Activated CD4-positive, alpha-beta T cell treated with anti-CD3 and anti-CD28 coated beads, Interleukin-2, Interleukin-6, amounts not matched to agents 100 ng/mL and 50 ng/mL, durations not matched to agents 16 hours and 8 hours (primary cell): ENCODE results near the gene UGGT1.

ENCODE experiments used
- DNase-seq: peaks from one replicate; pipeline ENCODE4 v3.0.0-alpha.2; 2020

UGGT1 gene

DNA sequence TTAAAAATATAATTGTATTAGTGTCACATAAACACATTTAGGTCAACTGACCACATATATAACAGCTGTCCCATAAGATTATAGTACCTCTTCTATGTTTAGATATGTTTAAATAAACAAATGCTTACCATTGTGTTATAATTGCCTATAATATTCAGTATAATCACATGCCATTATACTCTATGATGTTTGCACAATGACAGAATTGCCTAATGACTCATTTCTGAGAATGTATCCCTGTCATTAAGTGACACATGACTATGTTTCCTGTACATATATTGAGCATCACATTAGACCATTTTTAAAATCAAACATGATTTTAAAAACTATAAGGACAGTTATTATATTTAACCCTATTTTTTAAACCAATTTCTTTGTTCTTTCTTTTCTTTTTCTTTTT is 137.9 kb downstream of the UGGT1 start:
- peak; percentile 6 for DNase-seq

DNA sequence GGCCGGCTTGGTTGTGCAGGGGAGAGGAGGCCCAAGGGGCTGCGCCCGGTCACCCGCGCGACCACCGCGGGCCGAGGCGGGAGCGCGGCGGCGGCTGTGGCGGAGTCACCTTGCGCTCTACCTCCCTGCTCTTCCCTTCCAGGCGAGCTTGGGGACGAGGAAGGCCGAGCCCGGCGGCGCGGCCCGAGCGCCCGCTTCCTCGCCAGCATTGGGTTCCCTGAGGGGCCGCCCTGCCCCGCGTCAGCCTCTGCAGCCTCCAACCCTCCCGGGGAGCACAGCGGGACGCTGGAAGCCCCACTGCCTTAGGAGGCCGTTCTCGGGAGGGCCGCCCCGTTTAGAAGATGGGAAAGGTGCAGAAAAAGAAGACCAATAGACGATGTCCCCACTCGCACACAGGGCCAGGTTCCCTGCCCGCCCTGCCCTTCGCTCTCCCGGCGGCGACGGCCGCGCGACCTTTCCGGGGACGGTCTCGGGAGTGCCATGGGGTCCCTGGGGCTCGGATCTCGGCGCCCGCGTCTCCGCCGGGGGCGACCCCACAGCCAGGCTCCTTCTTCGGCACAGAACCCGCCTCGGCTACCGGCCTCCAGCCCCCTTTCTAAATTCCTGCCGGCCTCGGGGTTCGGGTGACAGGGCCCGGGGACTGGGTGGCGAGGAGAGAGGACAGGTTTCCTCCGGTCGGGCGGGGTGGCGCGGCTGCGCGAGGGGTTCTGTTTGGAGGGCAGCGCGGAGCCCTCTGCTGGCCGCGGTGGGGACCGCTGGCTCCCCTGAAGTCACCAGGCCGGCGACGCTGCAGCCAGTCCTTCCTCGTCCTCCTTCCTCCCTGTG is 142.2 kb downstream of the UGGT1 start:
- DNase-seq, result peak; percentile 91

DNA sequence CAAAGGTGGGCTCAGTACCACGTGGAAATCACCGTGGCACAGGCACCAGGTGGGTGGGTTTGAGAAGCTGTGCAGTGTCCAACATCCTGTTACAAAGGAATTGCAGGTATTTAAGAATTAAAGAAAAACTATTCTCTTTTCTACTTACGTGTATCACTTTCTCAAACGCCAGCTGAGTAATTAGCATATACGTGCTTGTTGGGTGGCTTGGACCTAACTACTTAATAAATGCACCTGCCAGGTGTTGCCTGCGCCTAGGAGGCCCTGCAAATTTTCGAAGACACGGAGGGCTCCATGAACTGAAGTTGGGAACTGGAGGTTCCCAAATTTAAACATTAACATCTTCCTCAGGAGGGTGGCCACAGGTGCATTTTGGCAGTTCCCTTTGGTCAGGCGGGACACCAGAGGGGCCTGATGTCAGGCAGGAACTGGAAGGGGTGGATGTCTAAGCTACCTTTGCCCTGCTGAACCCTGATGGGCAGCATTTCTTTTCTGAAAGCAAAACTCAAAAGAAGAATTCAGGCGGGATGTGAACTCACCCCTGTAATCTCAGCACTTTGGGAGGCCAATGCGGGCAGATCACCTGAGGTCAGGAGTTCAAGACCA is 142.9 kb downstream of the UGGT1 start:
- DNase-seq, result no peak

DNA sequence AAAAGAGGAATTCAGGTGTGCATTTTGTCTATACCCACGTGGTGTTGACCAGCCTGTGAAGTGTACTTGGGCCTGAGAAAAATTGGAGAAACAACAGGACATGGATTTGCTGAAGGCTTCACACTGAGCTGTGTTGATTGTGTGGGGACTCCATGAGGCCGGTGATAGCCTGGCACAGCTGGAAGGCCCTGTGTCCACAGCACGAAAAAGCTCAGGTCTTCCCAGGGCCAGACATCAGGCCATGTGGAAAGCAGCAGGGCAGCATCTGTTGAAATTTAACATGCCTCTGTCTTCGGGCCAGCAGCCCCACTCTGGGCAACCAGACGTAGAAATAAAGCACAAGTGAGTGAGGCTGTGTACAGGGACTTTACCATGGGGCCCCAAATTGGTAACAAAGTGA is 143.6 kb downstream of the UGGT1 start:
- no peak for DNase-seq

DNA sequence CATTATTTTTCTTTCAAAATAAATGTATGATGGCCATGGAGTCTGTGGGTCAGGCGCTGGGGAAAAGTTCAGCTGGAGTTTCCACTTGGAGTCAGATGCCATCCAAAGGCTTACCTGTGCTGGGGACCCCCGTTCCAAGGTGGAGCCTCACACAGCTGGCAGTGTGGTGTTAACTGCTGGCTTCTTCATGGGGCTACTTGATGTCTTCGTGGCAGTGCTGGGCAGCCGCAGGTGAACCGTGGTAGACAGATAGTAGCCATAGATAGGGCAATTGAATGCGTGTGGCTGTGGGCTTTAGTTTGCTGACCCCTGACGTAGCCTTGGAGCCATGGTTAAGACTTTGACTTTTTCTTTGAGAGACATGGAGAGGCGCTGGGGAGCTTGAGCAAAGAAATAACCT is 144.6 kb downstream of the UGGT1 start:
- DNase-seq, result no peak

DNA sequence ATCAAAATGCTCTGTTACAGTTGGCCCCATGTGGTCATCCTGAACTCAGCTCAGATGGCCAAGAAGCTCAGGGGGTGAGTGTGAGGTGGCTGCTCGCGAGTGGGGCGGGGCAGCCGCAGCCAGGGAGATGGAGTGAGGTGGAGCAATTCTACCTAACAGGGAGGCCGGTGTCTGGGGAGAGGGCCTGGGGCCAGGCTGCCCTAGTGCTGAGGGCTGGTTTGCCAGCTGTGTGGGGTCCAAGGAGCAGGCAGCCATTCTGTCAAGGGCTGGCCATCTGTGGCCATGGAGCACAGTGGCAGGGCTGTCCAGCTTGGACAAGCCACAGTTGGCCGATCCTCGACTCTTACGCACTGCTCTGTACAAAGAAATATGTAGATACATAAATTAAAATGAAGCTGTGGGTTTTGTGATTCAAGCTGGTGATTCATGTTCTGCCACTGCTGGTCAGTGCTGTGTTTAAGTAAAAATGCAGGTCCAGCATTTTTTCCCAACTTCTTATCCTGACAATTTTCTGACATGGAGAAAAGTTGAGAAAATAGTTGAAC is 145.6 kb downstream of the UGGT1 start:
- DNase-seq, result no peak

DNA sequence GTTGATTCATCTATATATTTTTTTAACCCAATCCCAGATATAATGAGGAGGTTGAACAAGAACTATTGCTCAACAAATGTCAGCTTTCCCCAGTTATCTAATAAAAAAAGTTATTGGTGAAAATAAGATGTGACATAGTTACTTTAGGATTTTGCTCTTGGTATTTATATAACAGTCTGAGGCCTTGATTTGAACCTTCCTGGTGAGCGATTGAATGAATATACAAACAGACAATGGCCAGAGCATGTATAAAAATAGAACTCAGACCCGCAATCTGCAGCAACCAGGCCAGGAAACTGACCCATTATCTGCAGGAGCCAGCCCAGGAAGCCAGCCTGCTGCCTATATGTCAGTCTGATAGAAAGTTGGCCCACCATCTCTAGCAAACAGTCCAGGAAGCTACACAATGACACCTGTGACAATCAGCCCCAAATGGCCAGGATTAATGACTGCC is 146.1 kb downstream of the UGGT1 start:
- no peak for DNase-seq

DNA sequence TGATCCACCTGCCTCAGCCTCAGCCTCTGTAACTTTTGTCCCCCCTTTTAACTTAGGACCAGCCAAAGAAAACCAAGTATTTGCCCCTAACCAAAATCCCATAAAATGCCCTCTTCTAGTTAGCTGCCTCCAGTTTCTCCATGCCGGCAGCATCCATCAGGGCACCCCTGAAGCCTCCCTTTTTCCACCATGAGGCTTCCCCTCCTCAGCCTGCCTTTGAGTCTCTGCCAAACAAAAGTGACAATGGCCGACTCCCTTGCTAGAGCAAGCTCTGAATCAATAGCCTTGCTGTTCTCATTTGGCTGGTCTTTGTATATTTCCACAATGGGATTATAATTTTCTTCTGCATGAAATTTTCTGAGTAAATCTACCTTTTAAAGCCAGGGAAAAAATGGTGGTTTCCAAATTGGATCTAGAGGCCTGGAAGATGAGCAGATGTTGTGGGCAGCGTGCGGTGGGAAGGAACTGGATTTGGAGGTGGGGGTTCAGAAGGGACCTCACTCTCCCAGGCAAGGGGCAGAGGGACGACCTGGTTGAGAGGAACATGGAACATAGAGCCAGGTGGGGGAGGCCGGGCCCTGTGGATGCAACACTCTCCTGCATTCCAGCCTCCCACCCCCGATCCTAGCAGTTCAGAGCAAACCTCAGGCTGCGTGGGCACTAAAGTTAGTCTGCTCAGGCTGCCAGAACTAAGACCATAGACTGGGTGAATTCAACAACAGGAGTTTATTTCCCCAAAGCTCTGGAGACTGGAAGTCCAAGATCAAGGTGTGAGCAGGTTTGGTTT is 147.1 kb downstream of the UGGT1 start:
- DNase-seq, result no peak

DNA sequence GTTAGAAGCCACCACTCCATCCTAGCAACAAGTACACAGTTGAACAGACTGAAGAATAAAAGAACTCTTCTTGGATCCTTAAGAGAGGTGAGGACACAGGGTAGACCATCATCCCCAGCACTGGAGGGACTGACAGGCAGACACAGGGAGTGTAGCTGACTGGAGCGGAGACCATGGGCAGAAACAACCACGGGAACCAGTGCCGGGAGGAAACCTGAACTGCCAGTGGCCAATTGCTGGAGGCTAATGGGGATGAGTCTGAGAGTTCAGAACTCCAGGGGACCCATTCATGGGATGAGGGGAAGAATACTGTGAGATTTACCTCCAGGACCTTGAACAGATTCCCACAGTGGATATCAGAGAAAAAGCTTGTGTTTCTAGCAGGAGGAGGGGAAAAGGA is 150.9 kb downstream of the UGGT1 start:
- DNase-seq, result no peak
